Effector CD4-positive, alpha-beta T cell (primary cell): Measurements from ENCODE around the gene TRPC6.
"Not testable (repeated sequence)": the region's sequence is repeated elsewhere in the genome, so short reads cannot be mapped to it uniquely, and the experiment has no call there.

Experiments used
- DNase-seq: peaks from one replicate; pipeline ENCODE4 v3.0.0-alpha.2; 2020

TRPC6 gene

DNA sequence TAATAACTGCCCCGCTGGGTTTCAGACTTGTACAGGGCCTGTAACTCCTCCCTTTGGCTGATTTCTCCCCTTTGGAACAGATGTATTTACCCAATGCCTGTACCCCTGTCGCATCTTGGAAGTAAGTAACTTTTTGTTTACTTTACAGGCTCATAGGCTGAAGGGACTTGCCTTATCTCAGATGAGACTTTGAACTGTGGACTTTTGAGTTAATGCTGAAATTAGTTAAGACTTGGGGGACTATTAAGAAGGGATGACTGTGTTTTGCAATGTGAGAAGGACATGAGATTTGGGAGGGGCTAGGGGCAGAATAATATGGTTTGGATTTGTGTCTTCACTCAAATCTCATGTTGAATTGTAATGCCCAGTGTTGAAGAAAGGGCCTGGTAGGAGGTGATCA is 62.0 kb downstream of the TRPC6 start:
- no peak for DNase-seq

DNA sequence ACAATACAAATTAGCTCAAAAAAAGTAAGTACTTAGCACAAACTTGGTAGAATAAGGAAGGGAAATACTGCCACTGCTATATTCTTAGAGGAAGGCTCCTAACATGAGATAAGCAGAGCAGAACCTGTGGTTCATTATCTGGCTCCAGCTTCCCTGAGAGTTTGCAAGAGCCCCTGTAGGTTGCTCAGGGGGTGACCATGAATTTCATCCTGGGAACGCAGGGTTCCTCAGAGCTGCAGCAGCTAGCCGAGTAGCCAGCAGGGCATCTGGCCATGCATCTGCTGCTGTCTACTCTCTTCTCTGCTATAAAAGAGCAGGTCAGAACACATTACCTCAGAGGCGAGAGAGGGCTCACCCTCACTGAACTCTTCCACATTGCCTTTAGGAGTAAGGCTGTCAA is 67.3 kb downstream of the TRPC6 start:
- DNase-seq, result no peak

DNA sequence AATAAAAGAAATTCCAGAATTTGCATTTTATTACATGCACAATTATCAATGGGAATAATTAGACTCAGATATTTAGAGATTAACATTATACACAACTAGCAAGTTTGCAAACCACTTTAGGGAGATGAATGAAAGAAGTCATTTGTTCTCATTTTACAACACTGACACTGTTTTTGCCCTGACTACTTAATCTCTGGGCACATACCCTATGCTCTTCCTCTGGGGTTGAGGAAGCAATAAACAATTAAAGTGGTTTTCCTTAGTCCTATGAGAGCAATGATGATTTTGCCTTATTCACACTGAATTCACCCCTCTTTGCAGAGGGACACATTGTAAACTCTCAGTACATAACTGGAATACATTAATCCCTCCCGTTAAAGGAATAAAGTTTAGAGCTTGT is 72.7 kb downstream of the TRPC6 start:
- no peak for DNase-seq

DNA sequence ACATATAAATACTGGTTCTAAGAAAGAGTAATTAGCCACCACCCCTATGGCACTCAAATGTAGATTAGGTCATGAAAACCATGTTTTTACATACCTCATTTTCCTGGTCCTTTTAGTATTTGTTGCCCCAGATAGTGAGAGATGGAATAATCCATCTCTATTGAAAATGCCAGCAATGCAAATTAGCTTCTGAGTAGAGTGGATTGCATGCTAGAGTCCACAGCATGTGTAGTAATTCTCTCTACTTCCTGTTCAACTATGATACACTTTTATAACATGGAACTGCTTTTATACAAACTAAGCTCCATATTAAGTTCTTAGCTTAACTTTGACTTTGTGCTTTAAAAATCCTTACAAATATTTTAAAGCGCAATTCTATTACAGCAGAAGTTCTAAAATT is 73.2 kb downstream of the TRPC6 start:
- DNase-seq, result no peak

DNA sequence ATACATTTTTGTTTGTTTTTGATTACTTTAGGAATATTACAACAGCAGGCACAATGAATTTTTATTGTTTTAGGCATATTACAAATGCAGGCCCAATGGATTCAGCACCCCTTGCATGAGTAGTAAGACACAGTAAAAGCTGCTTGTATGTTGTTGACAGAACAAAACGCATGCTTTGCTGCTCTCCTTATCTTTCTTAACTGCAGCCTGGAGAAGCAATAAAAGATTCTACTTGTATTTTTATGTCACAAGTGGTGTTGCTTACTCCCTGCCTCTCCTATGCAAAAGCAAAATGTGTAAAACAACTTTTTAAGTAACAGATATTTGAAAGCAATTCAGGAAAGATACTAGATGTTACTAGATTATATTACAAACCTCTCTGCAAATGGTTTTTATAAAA is 73.9 kb downstream of the TRPC6 start:
- DNase-seq, result no peak

DNA sequence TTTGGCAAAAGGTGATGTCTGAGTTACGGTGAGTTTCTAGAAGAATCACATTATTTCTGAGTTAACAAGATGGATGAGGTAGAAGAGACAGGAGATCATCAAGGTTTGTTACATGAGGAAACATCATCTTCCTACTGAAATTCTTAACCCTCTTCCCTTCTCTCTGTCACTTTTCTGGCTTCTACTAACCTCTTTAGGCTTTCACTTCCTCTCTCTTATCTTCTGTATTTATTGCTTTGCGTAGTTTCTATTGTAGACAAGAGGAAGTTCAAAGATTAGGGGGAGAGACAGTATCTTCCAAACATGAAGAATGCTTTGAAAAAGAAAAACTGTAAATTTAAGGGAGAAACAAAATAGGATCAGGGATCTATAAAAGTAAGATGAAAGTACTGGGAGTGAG is 75.4 kb downstream of the TRPC6 start:
- DNase-seq, result no peak

DNA sequence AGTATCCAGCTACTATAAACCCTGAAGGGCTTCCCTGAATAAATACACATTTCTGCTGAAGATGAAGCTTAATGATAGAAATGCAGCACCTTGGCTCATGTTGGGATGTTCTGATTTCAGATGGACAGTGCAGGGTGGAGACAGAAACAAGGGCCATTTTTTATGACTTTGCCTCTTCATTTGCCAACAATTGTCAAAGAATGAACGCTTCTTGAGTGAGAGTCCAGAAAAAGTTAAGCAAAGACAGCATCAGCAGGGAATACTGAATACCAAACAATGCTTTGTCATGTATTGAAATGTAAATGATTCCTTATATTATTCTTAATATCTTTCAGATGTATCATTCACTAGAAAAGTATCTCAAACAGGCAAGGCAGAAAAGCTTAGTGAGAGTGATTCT is 84.9 kb downstream of the TRPC6 start:
- no peak for DNase-seq

DNA sequence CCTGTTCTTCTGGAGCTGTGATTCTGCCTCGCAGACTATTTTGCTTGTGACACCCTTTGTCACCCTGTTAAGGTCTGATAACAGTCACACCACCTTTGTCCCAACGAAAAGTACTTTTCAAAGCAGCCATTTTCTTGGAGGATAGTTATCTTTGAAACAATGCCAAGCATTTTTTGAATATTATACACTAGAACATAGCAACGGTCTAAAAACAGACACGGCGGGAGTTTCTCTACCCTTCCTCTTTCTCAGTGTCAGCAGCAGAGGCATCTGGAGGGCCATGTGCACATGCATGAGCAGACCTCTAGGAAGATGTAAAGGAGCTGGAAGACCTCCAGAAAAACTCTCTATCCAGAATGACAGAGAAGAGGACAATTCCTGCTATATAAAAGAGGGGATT is 86.5 kb downstream of the TRPC6 start:
- DNase-seq, result no peak

DNA sequence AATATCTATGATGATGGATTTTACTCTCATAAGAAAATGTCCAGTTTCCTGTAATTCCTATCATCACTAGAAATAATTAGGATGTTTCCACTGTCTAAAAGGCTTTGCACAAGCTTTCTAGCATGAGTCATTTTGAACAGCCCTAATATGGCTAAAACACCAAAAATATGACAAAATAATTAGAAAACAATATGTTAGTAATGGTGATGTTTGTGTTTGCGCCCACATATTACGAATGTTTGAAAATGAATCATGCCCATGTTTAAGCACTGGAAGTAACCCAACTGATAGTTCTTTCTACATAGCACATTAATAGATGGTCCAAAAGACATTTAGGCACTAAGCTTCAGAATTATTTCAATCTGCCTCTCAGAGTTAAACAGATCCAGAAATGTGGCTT is 96.0 kb downstream of the TRPC6 start:
- DNase-seq, result no peak

DNA sequence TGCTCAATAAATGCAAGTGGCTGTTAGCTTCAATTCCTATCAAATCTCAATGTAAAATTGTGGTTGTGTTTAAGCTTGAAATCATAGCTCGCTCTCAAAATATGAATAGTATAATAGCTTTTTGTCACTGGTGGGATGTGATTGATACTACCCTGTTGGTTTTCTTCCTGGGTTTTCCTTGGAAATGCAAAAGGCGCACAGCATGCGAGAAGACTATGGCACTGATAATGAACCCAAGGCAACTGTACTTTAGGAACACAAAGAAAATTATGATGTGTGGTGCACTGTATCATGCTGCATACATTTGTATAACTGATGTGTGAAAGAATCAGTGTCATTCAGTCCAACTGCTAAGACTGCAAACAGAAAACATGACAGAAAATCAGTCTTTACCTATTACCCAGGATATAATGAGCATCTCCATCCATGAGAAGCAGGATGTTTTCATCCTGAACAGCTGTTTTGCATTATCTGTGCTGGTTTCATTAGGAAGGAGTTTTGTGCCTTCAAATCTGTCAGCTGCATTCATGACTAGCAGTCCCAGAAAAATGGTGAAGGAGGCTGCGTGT is 101.2 kb downstream of the TRPC6 start:
- DNase-seq, result no peak

DNA sequence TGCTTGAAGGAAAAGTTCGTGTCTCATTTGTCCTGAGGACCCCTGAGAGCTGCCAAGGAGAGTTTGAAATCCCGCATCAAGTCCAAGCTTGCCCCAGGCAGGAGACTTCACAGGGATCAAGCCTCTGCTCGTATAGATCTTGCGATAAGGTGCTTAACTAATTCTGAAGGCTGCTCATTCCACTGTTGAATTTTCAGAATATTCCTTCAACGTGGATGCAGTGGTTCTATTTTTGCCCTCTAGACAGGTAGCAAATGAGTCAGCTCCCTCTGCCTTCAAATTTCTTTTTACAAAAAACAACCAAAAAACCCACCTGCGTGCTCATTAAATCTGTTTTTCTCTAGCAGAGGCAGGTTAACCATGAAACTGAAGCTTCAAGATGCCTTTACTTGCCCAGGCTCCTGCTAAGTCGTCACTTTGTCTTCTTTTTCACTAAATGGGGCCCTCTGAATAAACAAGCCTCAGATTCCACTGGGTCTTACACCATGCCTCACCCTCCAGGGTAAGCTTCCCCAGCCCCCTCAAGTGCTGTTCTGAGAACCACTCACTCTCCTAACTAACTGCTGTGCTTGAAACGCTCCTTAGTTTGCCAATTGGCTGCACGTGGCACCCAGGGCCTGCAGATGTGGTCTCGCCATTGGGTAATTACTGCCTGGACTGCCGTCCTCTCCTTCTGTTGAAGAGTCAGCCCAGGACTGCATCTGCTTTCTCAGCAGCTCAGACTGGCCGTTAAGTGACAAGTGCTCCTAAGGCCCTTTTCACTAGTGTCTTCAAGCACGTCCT is 105.0 kb downstream of the TRPC6 start:
- DNase-seq, result no peak

DNA sequence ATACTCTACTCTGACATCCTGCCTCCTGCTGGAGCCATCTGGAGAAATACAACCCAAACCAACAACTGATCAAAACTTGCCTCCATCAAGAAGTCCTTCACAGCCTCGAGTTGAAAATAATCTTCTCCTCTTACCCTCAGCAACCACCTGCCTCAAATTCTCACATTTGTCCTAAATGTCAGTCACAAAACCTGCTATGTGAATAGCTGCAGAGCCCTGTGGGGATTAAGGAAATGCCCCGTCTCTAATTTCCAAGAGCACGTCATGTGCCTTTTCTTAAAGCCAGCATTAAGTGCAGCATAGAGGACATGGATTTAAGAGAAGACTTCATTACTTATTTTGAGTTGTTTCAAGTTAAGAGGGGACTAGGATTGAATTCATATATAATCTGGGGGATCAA is 105.9 kb downstream of the TRPC6 start:
- DNase-seq, result no peak

DNA sequence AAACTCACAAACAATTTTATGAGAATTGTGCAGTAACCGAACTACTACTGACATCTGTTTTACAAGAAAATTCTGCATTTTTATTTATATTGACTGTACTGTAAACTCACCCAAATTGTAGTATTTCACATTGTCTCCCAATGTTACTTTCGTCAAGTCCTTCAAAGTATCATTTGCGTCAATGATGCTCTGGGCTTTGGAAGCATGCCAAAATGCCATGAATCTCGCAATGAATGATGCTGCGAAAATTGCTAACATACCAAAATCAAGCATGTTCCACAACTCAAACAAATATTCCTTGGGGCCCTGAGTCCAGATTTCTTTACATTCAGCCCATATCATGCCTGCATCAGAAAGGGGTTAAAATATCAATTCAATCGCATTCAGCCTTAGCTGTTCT is 107.6 kb downstream of the TRPC6 start:
- DNase-seq, result no peak

DNA sequence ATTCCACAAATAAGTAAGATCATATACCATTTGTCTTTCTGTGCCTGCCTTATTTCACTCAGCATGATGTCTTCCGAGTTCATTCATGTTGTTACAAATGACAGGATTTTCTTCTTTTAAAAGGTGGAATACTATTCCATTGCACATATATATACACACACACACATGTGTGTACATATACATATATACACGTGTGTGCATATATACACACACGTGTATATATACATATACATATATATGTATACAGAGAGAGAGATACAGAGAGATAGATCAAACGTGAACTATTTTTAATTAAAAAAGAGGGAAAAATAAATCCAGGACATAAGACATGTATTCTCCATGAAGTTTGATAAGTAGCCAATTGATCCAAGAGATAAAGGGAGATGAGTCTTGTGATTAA is 108.1 kb downstream of the TRPC6 start:
- DNase-seq, result no peak

DNA sequence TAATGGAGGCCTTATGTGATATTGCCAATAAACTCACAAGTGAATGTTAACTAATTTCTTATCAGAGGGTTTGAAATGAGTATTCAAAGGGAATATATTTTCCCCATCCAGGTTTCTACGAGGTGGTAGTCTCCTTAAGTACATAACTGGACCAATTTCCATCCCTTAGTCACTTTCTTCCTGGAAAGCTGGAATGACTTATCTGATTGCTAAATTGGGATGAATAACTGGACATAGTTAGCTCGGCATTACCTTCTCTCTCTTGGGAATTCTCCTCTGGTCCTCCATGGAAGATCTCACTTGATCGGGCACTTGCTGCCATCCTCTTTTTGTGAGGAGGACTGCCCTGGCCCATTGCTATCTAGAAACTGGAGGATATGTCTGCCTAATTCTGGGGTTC is 109.1 kb downstream of the TRPC6 start:
- DNase-seq, result no peak

DNA sequence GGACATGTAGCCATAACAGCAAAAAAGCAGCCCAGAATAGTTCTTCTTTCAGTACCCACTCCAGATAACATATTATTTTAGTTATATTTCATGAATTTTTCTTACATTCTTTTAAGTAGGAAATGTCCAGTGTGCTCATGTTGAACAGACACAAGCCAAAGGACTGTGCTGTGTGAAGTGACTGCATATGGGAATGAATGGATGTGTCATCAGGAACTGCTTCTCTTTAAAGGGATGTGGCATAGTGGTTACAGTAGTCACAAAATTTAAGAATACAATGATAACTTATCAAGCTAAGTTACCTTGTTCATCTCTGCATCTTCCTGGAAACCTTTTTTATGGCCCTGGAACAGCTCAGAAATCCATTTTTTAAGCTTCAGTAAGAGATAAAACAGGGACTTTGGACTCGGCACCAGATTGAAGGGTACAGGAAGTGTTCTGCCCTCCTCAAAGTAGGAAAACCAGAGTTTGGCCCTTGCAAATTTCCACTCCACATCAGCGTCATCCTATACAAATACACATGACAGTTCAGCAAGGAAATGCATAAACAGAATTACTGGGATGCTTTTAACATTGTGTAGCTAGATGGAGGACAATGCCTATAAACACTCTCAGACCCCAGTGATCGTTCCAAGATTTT is 112.8 kb downstream of the TRPC6 start:
- DNase-seq, result no peak

DNA sequence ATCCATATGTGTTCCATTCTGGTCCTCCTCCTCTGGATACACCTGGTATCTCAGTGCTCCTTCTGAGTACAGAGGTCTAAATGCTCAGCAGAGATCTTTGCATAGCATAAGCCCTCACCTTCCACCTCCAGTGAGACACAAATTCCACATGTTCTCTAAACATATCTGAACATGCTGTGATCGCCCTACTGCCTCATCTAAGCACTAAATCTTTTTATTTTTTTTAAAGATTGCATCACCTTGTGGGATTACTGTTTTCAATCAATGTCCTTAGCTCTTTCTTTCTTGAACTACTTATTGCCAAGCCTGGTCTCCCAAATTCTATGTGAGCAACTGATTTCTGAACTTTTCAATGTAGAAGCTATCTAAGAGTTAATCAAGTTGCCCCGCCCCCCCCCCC is 113.4 kb downstream of the TRPC6 start:
- DNase-seq, result no peak

DNA sequence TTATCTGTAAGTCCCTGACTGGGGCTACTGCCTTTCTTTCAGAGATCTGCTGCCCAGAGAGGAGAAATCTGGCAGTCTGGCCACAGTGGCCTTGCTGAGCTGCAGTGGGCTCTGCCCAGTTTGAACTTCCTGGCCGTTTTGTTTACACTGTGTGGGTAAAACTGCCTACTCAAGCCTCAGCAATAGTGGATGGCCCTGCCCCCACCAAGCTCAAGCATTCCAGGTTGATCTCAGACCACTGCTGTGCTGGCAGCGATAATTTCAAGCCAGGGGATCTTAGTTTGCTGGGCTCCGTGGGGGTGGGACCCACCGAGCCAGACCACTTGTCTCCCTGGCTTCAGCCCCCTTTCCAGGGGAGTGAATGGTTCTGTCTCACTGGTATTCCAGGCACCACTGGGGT is 117.5 kb downstream of the TRPC6 start:
- no peak for DNase-seq

DNA sequence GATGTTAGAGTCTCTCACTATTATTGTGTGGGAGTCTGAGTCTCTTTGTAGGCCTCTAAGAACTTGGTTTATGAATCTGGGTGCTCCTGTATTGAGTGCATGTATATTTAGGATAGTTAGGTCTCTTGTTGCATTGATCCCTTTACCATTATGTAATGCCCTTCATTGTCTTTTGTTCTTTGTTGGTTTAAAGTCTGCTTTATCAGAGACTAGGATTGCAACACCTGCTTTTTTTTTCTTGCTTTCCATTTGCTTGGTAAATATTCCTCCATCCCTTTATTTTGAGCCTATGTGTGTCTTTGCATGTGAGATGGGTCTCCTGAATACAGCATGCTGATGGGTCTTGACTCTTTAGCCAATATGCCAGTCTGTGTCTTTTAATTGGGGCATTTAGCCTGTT is 119.4 kb downstream of the TRPC6 start:
- not testable (repeated sequence) for DNase-seq

DNA sequence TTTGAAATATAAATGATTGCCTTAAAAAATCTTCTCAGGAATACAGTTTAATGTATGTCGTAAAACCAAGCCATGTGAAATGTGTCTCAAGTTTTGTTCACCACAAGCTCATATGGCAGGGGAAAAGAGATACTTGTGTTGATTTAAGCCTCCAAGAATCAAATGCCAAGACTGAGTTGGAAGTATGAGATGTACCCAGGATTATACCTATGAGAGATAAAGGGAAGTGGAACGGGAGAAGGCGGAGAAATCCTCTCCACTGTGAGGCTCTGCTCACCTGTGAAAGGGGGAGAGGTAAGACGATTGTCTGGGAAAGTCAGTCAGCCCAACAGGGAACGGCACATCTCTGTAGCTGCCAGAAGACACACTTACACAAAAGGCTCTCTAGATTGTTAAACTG is 124.8 kb downstream of the TRPC6 start:
- no peak for DNase-seq

DNA sequence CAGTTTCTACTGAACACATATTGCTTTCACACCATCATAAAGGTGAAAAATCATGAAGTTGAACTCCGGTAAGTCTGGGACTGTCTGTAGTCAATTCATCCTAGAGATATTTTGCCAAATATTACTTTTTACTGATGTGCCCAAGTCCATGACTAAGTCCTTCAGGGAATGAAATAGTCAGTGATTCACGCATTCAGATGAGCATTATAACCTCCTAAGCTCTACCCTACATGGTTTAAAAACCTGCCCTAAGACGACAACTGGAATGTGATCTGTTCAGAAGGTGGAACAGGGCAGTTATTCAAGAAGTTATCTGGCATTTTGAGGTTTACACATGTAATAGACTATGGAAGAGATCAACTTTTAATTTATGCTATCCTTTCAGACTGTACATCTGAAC is 125.6 kb downstream of the TRPC6 start:
- DNase-seq, result no peak

DNA sequence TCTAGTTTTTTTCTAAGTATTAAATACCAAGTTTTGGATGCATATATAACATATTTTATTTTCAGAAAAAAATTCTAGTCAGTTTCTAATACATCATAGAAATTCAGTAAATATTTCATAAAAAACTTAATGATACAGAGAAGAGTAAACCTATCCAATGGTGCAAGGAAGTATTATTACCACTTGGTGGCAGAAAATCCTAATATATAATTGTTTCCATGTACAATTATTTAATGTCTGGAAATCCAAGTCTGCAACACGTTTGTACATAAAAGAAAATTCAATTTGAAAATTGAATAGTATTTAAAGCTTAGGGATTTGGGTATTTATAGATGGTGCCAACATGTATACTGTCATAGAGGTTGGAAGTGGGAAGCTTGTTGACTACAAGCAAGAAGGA is 127.0 kb downstream of the TRPC6 start:
- no peak for DNase-seq

DNA sequence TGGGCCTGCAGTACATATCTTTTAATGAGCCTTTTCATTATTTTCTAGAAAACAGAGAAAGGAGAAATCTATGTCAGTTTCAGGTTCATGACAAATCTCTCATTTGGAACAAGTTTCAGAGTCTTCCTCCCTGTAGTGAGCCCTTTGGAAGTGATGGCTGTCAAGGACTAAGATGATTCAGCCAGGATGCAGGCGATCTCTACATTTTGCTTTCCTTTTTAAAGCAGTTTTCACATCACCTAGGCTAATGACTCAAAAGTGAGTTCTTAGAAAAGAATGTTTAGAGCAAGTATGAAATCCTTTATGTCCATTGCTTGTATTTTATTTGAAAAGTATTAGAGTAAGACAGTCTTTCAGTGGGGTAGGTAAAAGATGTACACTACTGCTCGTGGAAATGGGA is 130.1 kb downstream of the TRPC6 start:
- DNase-seq, result no peak

DNA sequence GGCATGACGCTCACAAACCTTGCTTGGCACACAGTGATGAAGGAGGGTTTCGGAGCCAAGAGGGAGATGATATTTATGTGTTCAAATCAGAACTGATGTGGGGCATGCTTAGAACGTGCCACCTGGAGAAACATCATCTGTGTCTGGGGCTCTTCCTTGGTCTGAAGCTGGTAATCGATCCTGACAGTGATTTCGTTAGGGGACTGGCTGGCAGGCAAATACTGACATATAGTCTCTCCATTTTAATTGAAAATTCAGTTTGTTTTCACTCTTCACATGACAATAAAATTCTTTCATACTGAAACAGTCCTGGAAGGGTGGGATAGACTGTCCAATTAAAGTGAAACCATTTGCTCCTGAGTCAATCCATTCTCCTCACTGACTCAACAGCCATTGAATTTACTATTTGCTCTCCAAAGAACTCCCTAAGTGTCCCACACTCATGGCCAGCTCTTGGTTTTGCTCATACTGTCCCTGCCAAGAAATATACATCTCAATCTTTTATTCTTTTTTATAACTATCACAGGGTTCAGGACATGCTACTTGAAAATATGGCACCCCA is 134.8 kb downstream of the TRPC6 start:
- DNase-seq, result no peak
